Loucy (cell line): Measurements from ENCODE around the gene MS4A6A.

Experiments
- CTCF ChIP-seq: fragments of 200-600 bp; sonication (generic); conservative IDR thresholded peaks from 2 replicates; pipeline ENCODE4 v1.5.1; 2014; ENCODE audit warnings: mild to moderate bottlenecking, antibody characterized with exemption, low read length
- EZH2phosphoT487 ChIP-seq: fragments of 200-600 bp; IDR thresholded peaks from 2 replicates; pipeline ENCODE4 v1.6.1; 2018; ENCODE audit warnings: antibody characterized with exemption, mild to moderate bottlenecking, moderate library complexity, borderline replicate concordance

- no peak for TF ChIP-seq CTCF
- no peak for TF ChIP-seq EZH2phosphoT487
These were observed 14.6 kb downstream of the MS4A6A start for GRCh38 chr11:60168306-60168705.
